ENCODE data around the gene IFIH1.

The IFIH1 gene

DNA sequence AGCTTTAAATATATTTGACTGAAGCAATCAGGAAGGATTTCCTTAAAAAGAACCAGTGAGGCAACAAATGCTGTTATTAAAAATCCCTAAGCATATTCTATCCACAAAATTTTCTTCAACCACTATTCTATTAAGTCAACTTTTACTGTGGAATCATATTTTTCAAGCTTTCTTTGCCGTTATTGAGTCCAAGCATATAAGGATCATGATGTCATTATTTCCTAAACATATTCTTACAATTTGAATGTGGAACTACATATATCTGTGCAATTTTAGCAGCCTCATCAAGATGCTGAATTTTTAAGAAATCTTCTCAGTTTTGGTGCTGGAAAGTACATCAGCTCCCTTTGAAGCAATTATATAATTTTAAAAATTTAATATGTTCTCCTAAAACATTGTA is 5.6 kb downstream of the IFIH1 start:
- H3K4me3 ChIP-seq (replicated peaks; ENCODE audit: insufficient read depth, low read length) = no peak overlapping the region
- H3K27ac ChIP-seq (replicated peaks) = no peak overlapping the region
- TF ChIP-seq GABPA (IDR thresholded peaks at IDR 0.05; ENCODE audit: low read depth) (no peak), SPI1 (IDR thresholded peaks at IDR 0.05; ENCODE audit: borderline replicate concordance, low read depth) (no peak), CTCF (IDR thresholded peaks at IDR 0.05; ENCODE audit: insufficient read depth, low read length) (no peak), POLR2AphosphoS5 (IDR thresholded peaks at IDR 0.05; ENCODE audit: low read depth) (no peak)
- TF ChIP-seq, protein P1, sequence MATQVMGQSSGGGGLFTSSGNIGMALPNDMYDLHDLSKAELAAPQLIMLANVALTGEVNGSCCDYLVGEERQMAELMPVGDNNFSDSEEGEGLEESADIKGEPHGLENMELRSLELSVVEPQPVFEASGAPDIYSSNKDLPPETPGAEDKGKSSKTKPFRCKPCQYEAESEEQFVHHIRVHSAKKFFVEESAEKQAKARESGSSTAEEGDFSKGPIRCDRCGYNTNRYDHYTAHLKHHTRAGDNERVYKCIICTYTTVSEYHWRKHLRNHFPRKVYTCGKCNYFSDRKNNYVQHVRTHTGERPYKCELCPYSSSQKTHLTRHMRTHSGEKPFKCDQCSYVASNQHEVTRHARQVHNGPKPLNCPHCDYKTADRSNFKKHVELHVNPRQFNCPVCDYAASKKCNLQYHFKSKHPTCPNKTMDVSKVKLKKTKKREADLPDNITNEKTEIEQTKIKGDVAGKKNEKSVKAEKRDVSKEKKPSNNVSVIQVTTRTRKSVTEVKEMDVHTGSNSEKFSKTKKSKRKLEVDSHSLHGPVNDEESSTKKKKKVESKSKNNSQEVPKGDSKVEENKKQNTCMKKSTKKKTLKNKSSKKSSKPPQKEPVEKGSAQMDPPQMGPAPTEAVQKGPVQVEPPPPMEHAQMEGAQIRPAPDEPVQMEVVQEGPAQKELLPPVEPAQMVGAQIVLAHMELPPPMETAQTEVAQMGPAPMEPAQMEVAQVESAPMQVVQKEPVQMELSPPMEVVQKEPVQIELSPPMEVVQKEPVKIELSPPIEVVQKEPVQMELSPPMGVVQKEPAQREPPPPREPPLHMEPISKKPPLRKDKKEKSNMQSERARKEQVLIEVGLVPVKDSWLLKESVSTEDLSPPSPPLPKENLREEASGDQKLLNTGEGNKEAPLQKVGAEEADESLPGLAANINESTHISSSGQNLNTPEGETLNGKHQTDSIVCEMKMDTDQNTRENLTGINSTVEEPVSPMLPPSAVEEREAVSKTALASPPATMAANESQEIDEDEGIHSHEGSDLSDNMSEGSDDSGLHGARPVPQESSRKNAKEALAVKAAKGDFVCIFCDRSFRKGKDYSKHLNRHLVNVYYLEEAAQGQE (IDR thresholded peaks at IDR 0.05; ENCODE audit: insufficient replicate concordance, low read depth) = no peak
- no peaks in the 10 kb centered on the region for H3K27me3 ChIP-seq (ENCODE audit: insufficient read depth, poor library complexity, severe bottlenecking)
- no peak for DNase-seq (ENCODE audit: low read depth in 1 of 2, low spot score in 1 of 2)

- no peak for DNase-seq (ENCODE audit: low read depth in 1 of 2, low spot score in 1 of 2)
- H3K4me3 ChIP-seq (replicated peaks; ENCODE audit: insufficient read depth, low read length) = no peak overlapping the region
- H3K27me3 ChIP-seq (ENCODE audit: insufficient read depth, poor library complexity, severe bottlenecking) = no peaks in the 10 kb centered on the region
- no peak for TF ChIP-seq POLR2AphosphoS5 (IDR thresholded peaks at IDR 0.05; ENCODE audit: low read depth)
- TF ChIP-seq, protein P1 (IDR thresholded peaks at IDR 0.05; ENCODE audit: insufficient replicate concordance, low read depth) = no peak
- TF ChIP-seq SPI1 (IDR thresholded peaks at IDR 0.05; ENCODE audit: borderline replicate concordance, low read depth) = no peak
- TF ChIP-seq CTCF (IDR thresholded peaks at IDR 0.05; ENCODE audit: insufficient read depth, low read length) = no peak
- no peak for TF ChIP-seq GABPA (IDR thresholded peaks at IDR 0.05; ENCODE audit: low read depth)
- H3K27ac ChIP-seq (replicated peaks) = no peak overlapping the region
These were observed 9.6 kb downstream of the IFIH1 start for GRCh38 chr2:162308747-162309503.

DNA sequence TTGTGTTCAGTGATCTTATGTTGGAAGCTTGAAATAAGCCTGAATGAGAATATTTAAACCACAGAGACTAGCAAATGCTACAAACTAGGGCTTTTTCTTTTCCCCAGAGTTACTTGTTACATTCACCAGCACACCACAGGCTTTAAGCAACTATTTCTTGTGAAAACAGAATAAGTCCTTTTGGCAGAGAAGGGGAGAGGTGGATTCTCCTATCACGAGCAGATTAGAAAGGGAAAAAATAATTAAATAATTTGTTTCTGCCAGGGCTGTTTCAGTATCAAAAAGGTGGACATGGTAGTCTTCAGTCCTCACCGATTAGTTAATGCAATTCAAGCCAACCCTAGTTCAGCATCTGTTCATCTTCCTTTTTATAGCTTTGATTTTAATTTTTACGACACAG is 12.6 kb downstream of the IFIH1 start:
- Histone ChIP-seq H3K27me3 (ENCODE audit: insufficient read depth, poor library complexity, severe bottlenecking) (no peaks in the 10 kb centered on the region), H3K4me3 (replicated peaks; ENCODE audit: insufficient read depth, low read length) (no peak overlapping the region), H3K27ac (replicated peaks) (no peak overlapping the region)
- TF ChIP-seq SPI1 (IDR thresholded peaks at IDR 0.05; ENCODE audit: borderline replicate concordance, low read depth) = no peak
- DNase-seq (ENCODE audit: low read depth in 1 of 2, low spot score in 1 of 2) = no peak

DNA sequence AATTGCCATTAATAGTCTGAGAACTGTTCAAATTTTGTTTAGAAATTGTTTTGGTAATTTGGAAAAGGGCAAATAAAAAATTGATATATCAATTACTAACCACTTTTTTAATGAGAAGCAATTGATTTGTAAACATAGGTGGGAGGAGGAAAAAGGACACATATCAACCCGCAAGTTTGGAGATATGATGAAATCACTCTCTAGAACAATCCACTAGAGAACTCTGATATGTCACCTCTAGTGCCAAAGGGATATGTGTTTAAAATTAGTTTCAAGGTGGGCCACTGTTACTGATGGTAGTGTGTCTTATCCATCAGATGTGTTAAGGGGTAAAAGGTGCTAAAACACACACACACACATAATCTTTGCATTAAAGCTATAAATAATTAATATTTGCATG is 16.6 kb downstream of the IFIH1 start:
- Histone ChIP-seq H3K27me3 (ENCODE audit: insufficient read depth, poor library complexity, severe bottlenecking) (no peaks in the 10 kb centered on the region), H3K27ac (replicated peaks) (no peak overlapping the region), H3K4me3 (replicated peaks; ENCODE audit: insufficient read depth, low read length) (no peak overlapping the region)
- TF ChIP-seq SPI1 (IDR thresholded peaks at IDR 0.05; ENCODE audit: borderline replicate concordance, low read depth) = no peak
- no peak for TF ChIP-seq GABPA (IDR thresholded peaks at IDR 0.05; ENCODE audit: low read depth)
- TF ChIP-seq, protein P1 (IDR thresholded peaks at IDR 0.05; ENCODE audit: insufficient replicate concordance, low read depth) = no peak
- TF ChIP-seq POLR2AphosphoS5 (IDR thresholded peaks at IDR 0.05; ENCODE audit: low read depth) = no peak
- TF ChIP-seq CTCF (IDR thresholded peaks at IDR 0.05; ENCODE audit: insufficient read depth, low read length) = no peak
- DNase-seq (ENCODE audit: low read depth in 1 of 2, low spot score in 1 of 2) = no peak

All from HL-60 (cell line).